ENCODE measurements around the gene SMOC2.

SMOC2 gene

DNA sequence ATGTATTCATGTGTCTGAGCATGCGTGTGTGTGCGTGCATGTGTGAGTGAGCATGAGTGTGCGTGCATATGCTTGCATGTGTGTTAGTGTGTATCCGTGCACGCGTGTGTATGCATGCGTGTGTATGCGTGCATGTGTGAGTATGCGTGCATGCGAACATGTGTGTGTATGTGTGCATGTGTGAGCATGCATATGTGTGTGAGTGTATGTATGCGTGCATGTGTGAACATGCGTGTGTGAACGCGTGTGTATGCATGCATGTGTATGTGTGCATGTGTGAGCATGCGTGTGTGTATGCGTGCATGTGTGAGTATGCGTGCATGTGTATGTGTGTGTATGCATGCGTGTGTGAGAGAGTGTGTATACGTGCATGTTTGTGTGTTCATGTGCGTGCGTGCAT is 77.9 kb downstream of the SMOC2 start:
- Histone ChIP-seq H2BK5ac (ENCODE audit: low read length) (no peak overlapping the region), H3K4me3 (ENCODE audit: low read length) (no peak overlapping the region), H3K36me3 (ENCODE audit: control insufficient read depth, insufficient read depth, low read length) (no peaks in the 10 kb centered on the region), H3K9ac (ENCODE audit: low read length) (no peak overlapping the region), H3K79me1 (ENCODE audit: low read length) (no peaks in the 10 kb centered on the region), H4K5ac (ENCODE audit: low read length) (no peak overlapping the region), H2AK5ac (ENCODE audit: low read length) (no peak overlapping the region), H4K8ac (ENCODE audit: low read depth, low read length) (no peak overlapping the region), H3K27ac (ENCODE audit: low read depth, low read length) (no peak overlapping the region), H3K4me2 (ENCODE audit: low read length) (no peak overlapping the region), H3K27me3 (ENCODE audit: insufficient read depth, low read length, poor library complexity) (no peaks in the 10 kb centered on the region), H2BK15ac (replicated peaks; ENCODE audit: low read depth) (no peak overlapping the region), H3K56ac (ENCODE audit: low read length) (no peak overlapping the region), H3K4ac (ENCODE audit: low read depth, low read length) (no peak overlapping the region), H3K4me1 (ENCODE audit: control insufficient read depth, low read depth, low read length) (no peaks in the 10 kb centered on the region), H3K23ac (ENCODE audit: low read length) (no peak overlapping the region), H3K18ac (ENCODE audit: low read length) (no peak overlapping the region), H2BK120ac (ENCODE audit: low read depth, low read length) (no peak overlapping the region), H3K79me2 (ENCODE audit: control insufficient read depth, insufficient read depth, low read length) (no peaks in the 10 kb centered on the region)
- no peak for DNase-seq
- WGBS (ENCODE audit: extremely low coverage, insufficient coverage, low lambda C conversion rate), result no CpG with 5 or more reads among the region's 21 CpGs

DNA sequence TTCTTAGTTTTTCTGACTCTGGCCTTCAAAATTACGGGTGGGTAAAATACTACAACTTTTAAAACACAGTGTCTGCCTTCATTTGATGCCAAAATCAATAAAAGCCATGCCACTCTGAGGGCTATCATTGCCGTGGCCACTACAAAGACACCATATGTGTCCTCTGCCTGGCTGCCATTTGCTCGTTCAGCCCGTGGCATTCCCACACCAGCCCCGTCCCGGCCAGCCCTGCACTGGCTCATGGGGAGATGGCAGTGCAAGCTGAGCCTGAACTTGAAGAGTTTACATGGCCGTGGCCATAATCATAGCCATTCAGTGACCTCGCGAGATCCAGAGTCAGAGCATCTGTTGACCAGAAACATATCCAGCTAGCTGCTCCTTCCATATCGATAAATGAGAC is 79.2 kb downstream of the SMOC2 start:
- Histone ChIP-seq H4K5ac (ENCODE audit: low read length) (no peak overlapping the region), H3K79me2 (ENCODE audit: control insufficient read depth, insufficient read depth, low read length) (no peaks in the 10 kb centered on the region), H2BK15ac (replicated peaks; ENCODE audit: low read depth) (no peak overlapping the region), H3K23ac (ENCODE audit: low read length) (no peak overlapping the region), H2BK120ac (ENCODE audit: low read depth, low read length) (no peak overlapping the region), H3K36me3 (ENCODE audit: control insufficient read depth, insufficient read depth, low read length) (no peaks in the 10 kb centered on the region), H3K18ac (ENCODE audit: low read length) (no peak overlapping the region), H3K4ac (ENCODE audit: low read depth, low read length) (no peak overlapping the region), H3K4me2 (ENCODE audit: low read length) (no peak overlapping the region), H3K4me3 (ENCODE audit: low read length) (no peak overlapping the region), H4K8ac (ENCODE audit: low read depth, low read length) (no peak overlapping the region), H3K27ac (ENCODE audit: low read depth, low read length) (no peak overlapping the region), H2AK5ac (ENCODE audit: low read length) (no peak overlapping the region), H3K56ac (ENCODE audit: low read length) (no peak overlapping the region), H2BK5ac (ENCODE audit: low read length) (no peak overlapping the region), H3K27me3 (ENCODE audit: insufficient read depth, low read length, poor library complexity) (no peaks in the 10 kb centered on the region), H3K79me1 (ENCODE audit: low read length) (no peaks in the 10 kb centered on the region), H3K4me1 (ENCODE audit: control insufficient read depth, low read depth, low read length) (no peaks in the 10 kb centered on the region), H3K9ac (ENCODE audit: low read length) (no peak overlapping the region)
- DNase-seq, result no peak
- no CpG with 5 or more reads among the region's 10 CpGs for WGBS (ENCODE audit: extremely low coverage, insufficient coverage, low lambda C conversion rate)

DNA sequence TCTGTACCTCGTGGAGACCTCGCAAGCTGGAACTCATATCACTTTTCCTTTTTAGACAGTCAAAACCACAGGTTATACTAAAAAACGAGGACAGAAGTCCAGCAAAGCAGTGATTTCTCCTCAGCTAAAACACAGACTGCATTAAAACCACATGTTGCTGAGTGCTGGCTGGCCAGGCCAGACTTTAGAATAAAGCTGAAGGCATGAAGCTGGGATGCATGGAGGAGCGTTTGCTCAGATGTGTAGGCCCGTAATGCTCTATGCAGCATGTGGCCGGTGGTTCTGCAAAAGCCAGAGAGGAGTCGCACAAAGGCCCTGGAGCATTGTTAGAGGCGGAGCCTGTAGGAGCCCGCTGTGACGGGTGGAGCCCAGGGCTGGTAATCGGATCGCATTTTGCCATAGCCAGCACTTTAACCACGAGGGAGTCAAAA is 83.6 kb downstream of the SMOC2 start:
- Histone ChIP-seq H2BK15ac (replicated peaks; ENCODE audit: low read depth) (no peak overlapping the region), H3K4me2 (ENCODE audit: low read length) (no peak overlapping the region), H3K27ac (ENCODE audit: low read depth, low read length) (no peak overlapping the region), H4K8ac (ENCODE audit: low read depth, low read length) (no peak overlapping the region), H2AK5ac (ENCODE audit: low read length) (no peak overlapping the region), H3K79me1 (ENCODE audit: low read length) (no peaks in the 10 kb centered on the region), H3K9ac (ENCODE audit: low read length) (no peak overlapping the region), H2BK5ac (ENCODE audit: low read length) (no peak overlapping the region), H3K56ac (ENCODE audit: low read length) (no peak overlapping the region), H3K4me3 (ENCODE audit: low read length) (no peak overlapping the region), H4K5ac (ENCODE audit: low read length) (no peak overlapping the region), H3K79me2 (ENCODE audit: control insufficient read depth, insufficient read depth, low read length) (no peaks in the 10 kb centered on the region), H3K36me3 (ENCODE audit: control insufficient read depth, insufficient read depth, low read length) (no peaks in the 10 kb centered on the region), H3K4ac (ENCODE audit: low read depth, low read length) (no peak overlapping the region), H3K23ac (ENCODE audit: low read length) (no peak overlapping the region), H3K4me1 (ENCODE audit: control insufficient read depth, low read depth, low read length) (no peaks in the 10 kb centered on the region), H3K18ac (ENCODE audit: low read length) (no peak overlapping the region), H2BK120ac (ENCODE audit: low read depth, low read length) (no peak overlapping the region), H3K27me3 (ENCODE audit: insufficient read depth, low read length, poor library complexity) (no peaks in the 10 kb centered on the region)
- WGBS (ENCODE audit: extremely low coverage, insufficient coverage, low lambda C conversion rate), result no CpG with 5 or more reads among the region's 13 CpGs
- DNase-seq, result peak; percentile 35

DNA sequence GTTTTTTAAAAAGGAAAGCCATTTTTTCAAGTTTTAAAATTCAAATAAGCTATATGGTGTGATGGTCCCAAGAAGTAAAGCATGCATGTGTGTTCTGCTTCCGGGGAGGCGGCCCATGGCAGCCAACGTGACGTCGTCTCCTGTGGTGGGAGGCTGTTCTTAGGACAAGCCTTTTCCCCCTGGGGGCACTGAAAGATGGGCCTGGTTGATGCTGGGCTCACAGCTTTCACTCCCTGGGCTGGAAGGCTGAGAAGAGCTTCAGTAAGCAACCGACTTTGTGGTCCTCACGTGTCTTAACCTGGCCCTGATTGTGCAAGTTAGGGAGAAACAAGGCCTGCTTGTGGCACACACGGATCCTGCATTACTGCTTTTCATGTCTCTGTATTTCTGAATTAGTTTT is 84.1 kb downstream of the SMOC2 start:
- Histone ChIP-seq H3K23ac (ENCODE audit: low read length) (no peak overlapping the region), H3K18ac (ENCODE audit: low read length) (no peak overlapping the region), H3K4me3 (ENCODE audit: low read length) (no peak overlapping the region), H3K27me3 (ENCODE audit: insufficient read depth, low read length, poor library complexity) (no peaks in the 10 kb centered on the region), H3K27ac (ENCODE audit: low read depth, low read length) (no peak overlapping the region), H3K79me1 (ENCODE audit: low read length) (no peaks in the 10 kb centered on the region), H3K4me2 (ENCODE audit: low read length) (no peak overlapping the region), H3K36me3 (ENCODE audit: control insufficient read depth, insufficient read depth, low read length) (no peaks in the 10 kb centered on the region), H3K4ac (ENCODE audit: low read depth, low read length) (no peak overlapping the region), H4K8ac (ENCODE audit: low read depth, low read length) (no peak overlapping the region), H2AK5ac (ENCODE audit: low read length) (no peak overlapping the region), H3K79me2 (ENCODE audit: control insufficient read depth, insufficient read depth, low read length) (no peaks in the 10 kb centered on the region), H2BK5ac (ENCODE audit: low read length) (no peak overlapping the region), H3K4me1 (ENCODE audit: control insufficient read depth, low read depth, low read length) (no peaks in the 10 kb centered on the region), H3K56ac (ENCODE audit: low read length) (no peak overlapping the region), H2BK120ac (ENCODE audit: low read depth, low read length) (no peak overlapping the region), H4K5ac (ENCODE audit: low read length) (no peak overlapping the region), H3K9ac (ENCODE audit: low read length) (no peak overlapping the region), H2BK15ac (replicated peaks; ENCODE audit: low read depth) (no peak overlapping the region)
- WGBS (ENCODE audit: extremely low coverage, insufficient coverage, low lambda C conversion rate), result no CpG with 5 or more reads among the region's 8 CpGs
- DNase-seq, result no peak

DNA sequence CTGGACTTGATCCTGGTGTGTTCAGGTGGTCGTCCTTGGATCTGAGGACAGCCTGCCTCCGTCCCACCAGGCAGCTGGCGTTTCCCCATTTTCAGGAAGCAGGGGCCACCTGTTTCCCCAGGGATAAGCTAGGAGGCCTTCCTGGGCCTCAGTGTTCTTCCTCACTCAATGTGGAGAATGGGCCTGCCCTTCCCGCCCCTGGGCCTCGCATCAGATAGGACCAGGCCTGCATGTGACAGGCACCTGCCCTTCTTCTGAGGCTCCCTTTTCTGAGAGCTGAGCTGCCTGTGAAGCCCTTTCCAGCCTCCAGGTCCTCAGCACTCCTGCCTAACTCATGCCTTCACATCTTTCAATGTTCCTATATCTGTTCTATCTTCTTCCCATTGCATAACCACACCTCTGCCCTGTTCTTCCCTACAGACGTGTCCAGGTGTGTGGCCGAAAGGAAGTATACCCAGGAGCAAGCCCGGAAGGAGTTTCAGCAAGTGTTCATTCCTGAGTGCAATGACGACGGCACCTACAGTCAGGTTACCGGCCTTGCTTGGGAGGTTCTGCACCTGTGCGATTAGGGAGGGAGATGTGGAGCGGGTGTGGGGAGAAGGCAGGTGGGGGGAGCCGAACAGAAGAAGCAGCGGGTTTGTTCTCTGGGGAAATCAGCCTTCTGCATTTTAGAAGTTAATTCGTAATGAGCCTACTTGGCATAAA is 85.1 kb downstream of the SMOC2 start:
- no CpG with 5 or more reads among the region's 16 CpGs for WGBS (ENCODE audit: extremely low coverage, insufficient coverage, low lambda C conversion rate)
- Histone ChIP-seq H3K18ac (ENCODE audit: low read length) (no peak overlapping the region), H3K9ac (ENCODE audit: low read length) (no peak overlapping the region), H3K4me3 (ENCODE audit: low read length) (no peak overlapping the region), H2BK15ac (replicated peaks; ENCODE audit: low read depth) (no peak overlapping the region), H4K5ac (ENCODE audit: low read length) (no peak overlapping the region), H2BK120ac (ENCODE audit: low read depth, low read length) (no peak overlapping the region), H3K4me1 (ENCODE audit: control insufficient read depth, low read depth, low read length) (no peaks in the 10 kb centered on the region), H3K79me2 (ENCODE audit: control insufficient read depth, insufficient read depth, low read length) (no peaks in the 10 kb centered on the region), H3K27me3 (ENCODE audit: insufficient read depth, low read length, poor library complexity) (no peaks in the 10 kb centered on the region), H3K27ac (ENCODE audit: low read depth, low read length) (no peak overlapping the region), H3K36me3 (ENCODE audit: control insufficient read depth, insufficient read depth, low read length) (no peaks in the 10 kb centered on the region), H3K79me1 (ENCODE audit: low read length) (no peaks in the 10 kb centered on the region), H3K4ac (ENCODE audit: low read depth, low read length) (no peak overlapping the region), H2AK5ac (ENCODE audit: low read length) (no peak overlapping the region), H3K4me2 (ENCODE audit: low read length) (no peak overlapping the region), H2BK5ac (ENCODE audit: low read length) (no peak overlapping the region), H3K56ac (ENCODE audit: low read length) (no peak overlapping the region), H4K8ac (ENCODE audit: low read depth, low read length) (no peak overlapping the region), H3K23ac (ENCODE audit: low read length) (no peak overlapping the region)
- no peak for DNase-seq

- no peak overlapping the region for H3K9ac ChIP-seq (ENCODE audit: low read length)
- no peak overlapping the region for H3K23ac ChIP-seq (ENCODE audit: low read length)
- no peak for DNase-seq
- H2BK5ac ChIP-seq (ENCODE audit: low read length), result no peak overlapping the region
- no peak overlapping the region for H3K4ac ChIP-seq (ENCODE audit: low read depth, low read length)
- H3K36me3 ChIP-seq (ENCODE audit: control insufficient read depth, insufficient read depth, low read length), result no peaks in the 10 kb centered on the region
- no peak overlapping the region for H2AK5ac ChIP-seq (ENCODE audit: low read length)
- H3K4me2 ChIP-seq (ENCODE audit: low read length), result no peak overlapping the region
- H3K27ac ChIP-seq (ENCODE audit: low read depth, low read length), result no peak overlapping the region
- no peak overlapping the region for H2BK15ac ChIP-seq (replicated peaks; ENCODE audit: low read depth)
- H4K8ac ChIP-seq (ENCODE audit: low read depth, low read length), result no peak overlapping the region
- no peaks in the 10 kb centered on the region for H3K27me3 ChIP-seq (ENCODE audit: insufficient read depth, low read length, poor library complexity)
- H3K79me2 ChIP-seq (ENCODE audit: control insufficient read depth, insufficient read depth, low read length), result no peaks in the 10 kb centered on the region
- no peak overlapping the region for H3K4me3 ChIP-seq (ENCODE audit: low read length)
- no peak overlapping the region for H3K56ac ChIP-seq (ENCODE audit: low read length)
- no peak overlapping the region for H4K5ac ChIP-seq (ENCODE audit: low read length)
- H3K79me1 ChIP-seq (ENCODE audit: low read length), result no peaks in the 10 kb centered on the region
- H3K18ac ChIP-seq (ENCODE audit: low read length), result no peak overlapping the region
- no peaks in the 10 kb centered on the region for H3K4me1 ChIP-seq (ENCODE audit: control insufficient read depth, low read depth, low read length)
- no CpG with 5 or more reads among the region's 8 CpGs for WGBS (ENCODE audit: extremely low coverage, insufficient coverage, low lambda C conversion rate)
- H2BK120ac ChIP-seq (ENCODE audit: low read depth, low read length), result no peak overlapping the region
These were observed 85.9 kb downstream of the SMOC2 start for GRCh38 chr6:168526841-168527281.

Measured in mesendoderm (in vitro differentiated cells).